Transverse colon (tissue), 4 donors: ENCODE measurements around the gene MINAR1. TPM values are rescaled to one million over a fixed set of nuclear protein-coding genes. Genes with fewer than 3 reads are reported as not detected.

Source experiments
- DNase-seq: peaks from one replicate; pipeline ENCODE4 v3.0.0-alpha.2; 2019
- H3K27ac ChIP-seq, 4 donors: fragments of 200-600 bp; sonication (generic); 2 replicates each; pipeline ENCODE4 v1.5.1; 2016 to 2018; ENCODE audit warnings: inconsistent platforms in 4 of 4
- H3K27me3 ChIP-seq: fragments of 200-600 bp; sonication (generic); 2 replicates; pipeline ENCODE4 v1.5.1; 2017; ENCODE audit warnings: inconsistent platforms
- H3K36me3 ChIP-seq, 4 donors: fragments of 200-600 bp; sonication (generic); 2 replicates each; pipeline ENCODE4 v1.5.1; 2017 to 2019; ENCODE audit warnings: inconsistent platforms in 4 of 4
- H3K4me1 ChIP-seq, 4 donors: fragments of 200-600 bp; sonication (generic); 2 replicates each; pipeline ENCODE4 v1.5.1; 2017 to 2020; ENCODE audit warnings: inconsistent platforms in 4 of 4
- H3K4me3 ChIP-seq, 4 donors: fragments of 200-600 bp; sonication (generic); 1 replicate in 1 of 4; 2 replicates in 3 of 4; pipeline versions ENCODE4 v1.5.1 to v1.6.1; 2017 to 2019; ENCODE audit warnings: inconsistent platforms in 4 of 4
- H3K9me3 ChIP-seq, 2 donors: fragments of 200-600 bp; sonication (generic); 2 replicates each; pipeline ENCODE4 v1.5.1; 2017 to 2019; ENCODE audit warnings: inconsistent platforms in 2 of 2
- EP300 ChIP-seq: sonication (generic); formaldehyde crosslinking; IDR thresholded peaks from one replicate; pipeline ENCODE4 v1.6.1; 2017; ENCODE audit warnings: antibody characterized with exemption, low read depth
- POLR2A ChIP-seq: fragments of 450-650 bp; IDR thresholded peaks from one replicate; pipeline ENCODE4 v1.6.1; 2016; ENCODE audit warnings: antibody characterized with exemption, mild to moderate bottlenecking, moderate library complexity
- POLR2AphosphoS5 ChIP-seq, 3 donors: sonication (generic); formaldehyde crosslinking; IDR thresholded peaks; one replicate each; pipeline ENCODE4 v1.6.1; 2016; ENCODE audit warnings: antibody characterized with exemption in 3 of 3
- WGBS, 2 donors: methylation state at CpG; one replicate each; pipeline ENCODE4 v1.1.5; 2018; ENCODE audit warnings: low coverage in 1 of 2; 5-methylcytosine and 5-hydroxymethylcytosine counted together
- in situ Hi-C, 4 donors: fragments of 200-750 bp; cut with MboI; loops; one replicate each; pipeline versions ENCODE4 v1.15.0 to v1.15.1; 2017; ENCODE audit warnings: low sequenced_read_pairs in 3 of 4, low pct_ligation_motif_present in 1 of 4, low pct_unique_long_range_greater_than_20kb in 1 of 4
- intact Hi-C: fragments of 100-400 bp; cut with DNase I; formaldehyde crosslinking; loops from one replicate; pipeline ENCODE4 v1.15.1; 2023; ENCODE audit warnings: low total_unique reads
- total RNA-seq, 4 donors: library from RNA; depleted of rRNA; stranded (reverse); fragments of >200 nt; gene quantifications; one replicate each; pipeline ENCODE4 v1.1.0, GENCODE V29; 2016
- TF ChIP-seq, protein P1 (sequence below), 5 experiments: fragments of 200-600 bp in 3 of 5; fragments of 450-650 bp in 2 of 5; sonication (generic) in 3 of 5; IDR thresholded peaks; 1 replicate in 2 of 5; 2 replicates in 3 of 5; pipeline ENCODE4 v1.5.1; 2016 to 2017; ENCODE audit warnings: antibody characterized with exemption in 5 of 5, inconsistent platforms in 3 of 5, mild to moderate bottlenecking in 2 of 5, moderate library complexity in 1 of 5

Gene MINAR1
- total RNA-seq, 4 donors from 2014 or later = 0.14 to 1.1 (median 0.40) TPM; not detected in 1

- DNase-seq = no peak
- 85 to 89% methylated on average over 4 to 6 of the region's 6 CpGs for WGBS, 2 donors
- no peak overlapping the region for H3K27ac ChIP-seq
- TF ChIP-seq EP300 = no peak
- TF ChIP-seq POLR2AphosphoS5 (IDR thresholded peaks at IDR 0.05) = no peak
- no peak for TF ChIP-seq POLR2A
- TF ChIP-seq, protein P1, sequence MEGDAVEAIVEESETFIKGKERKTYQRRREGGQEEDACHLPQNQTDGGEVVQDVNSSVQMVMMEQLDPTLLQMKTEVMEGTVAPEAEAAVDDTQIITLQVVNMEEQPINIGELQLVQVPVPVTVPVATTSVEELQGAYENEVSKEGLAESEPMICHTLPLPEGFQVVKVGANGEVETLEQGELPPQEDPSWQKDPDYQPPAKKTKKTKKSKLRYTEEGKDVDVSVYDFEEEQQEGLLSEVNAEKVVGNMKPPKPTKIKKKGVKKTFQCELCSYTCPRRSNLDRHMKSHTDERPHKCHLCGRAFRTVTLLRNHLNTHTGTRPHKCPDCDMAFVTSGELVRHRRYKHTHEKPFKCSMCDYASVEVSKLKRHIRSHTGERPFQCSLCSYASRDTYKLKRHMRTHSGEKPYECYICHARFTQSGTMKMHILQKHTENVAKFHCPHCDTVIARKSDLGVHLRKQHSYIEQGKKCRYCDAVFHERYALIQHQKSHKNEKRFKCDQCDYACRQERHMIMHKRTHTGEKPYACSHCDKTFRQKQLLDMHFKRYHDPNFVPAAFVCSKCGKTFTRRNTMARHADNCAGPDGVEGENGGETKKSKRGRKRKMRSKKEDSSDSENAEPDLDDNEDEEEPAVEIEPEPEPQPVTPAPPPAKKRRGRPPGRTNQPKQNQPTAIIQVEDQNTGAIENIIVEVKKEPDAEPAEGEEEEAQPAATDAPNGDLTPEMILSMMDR (IDR thresholded peaks at IDR 0.05) = no peak
- no peaks in the 10 kb centered on the region for H3K4me1 ChIP-seq
- no peaks in the 10 kb centered on the region for H3K9me3 ChIP-seq
- no peaks in the 10 kb centered on the region for H3K36me3 ChIP-seq
- H3K4me3 ChIP-seq = no peak overlapping the region
- in situ Hi-C loops (no loop called here), intact Hi-C loops (no loop called here)
- no peaks in the 10 kb centered on the region for H3K27me3 ChIP-seq
These were observed 23.8 kb downstream of the MINAR1 start for GRCh38 chr15:79455943-79456342.

DNA sequence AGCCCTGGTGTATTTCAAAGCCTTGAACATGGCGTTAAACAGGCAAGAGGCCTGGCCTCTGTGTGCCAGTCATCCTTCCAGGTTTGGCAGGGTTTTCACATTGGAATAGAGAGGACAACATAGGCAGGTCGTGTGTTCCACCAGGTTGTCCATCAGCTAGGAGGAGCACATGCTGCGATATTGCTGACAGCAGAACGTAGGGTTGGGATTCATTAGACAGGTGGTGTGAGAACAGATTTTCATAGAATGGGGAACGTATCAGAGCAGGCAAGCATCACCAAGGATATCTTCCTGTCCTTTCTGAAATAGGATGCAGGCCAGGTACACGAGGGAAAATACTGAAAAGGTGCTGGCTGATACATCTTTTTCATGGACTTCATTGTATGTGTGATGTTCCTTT, 26.4 kb downstream of the MINAR1 start:
- 70 to 81% methylated on average over 5 to 6 of the region's 6 CpGs for WGBS, 2 donors
- TF ChIP-seq, protein P1 (IDR thresholded peaks at IDR 0.05) = no peak
- TF ChIP-seq POLR2AphosphoS5 (IDR thresholded peaks at IDR 0.05) (no peak), POLR2A (no peak), EP300 (no peak)
- Histone ChIP-seq H3K4me1 (no peaks in the 10 kb centered on the region), H3K27ac (no peak overlapping the region), H3K36me3 (no peaks in the 10 kb centered on the region), H3K9me3 (no peaks in the 10 kb centered on the region), H3K4me3 (no peak overlapping the region), H3K27me3 (no peaks in the 10 kb centered on the region)
- in situ Hi-C loops (no loop called here), intact Hi-C loops (no loop called here)
- DNase-seq = no peak

- Histone ChIP-seq H3K36me3 (no peaks in the 10 kb centered on the region), H3K27me3 (no peaks in the 10 kb centered on the region), H3K27ac (no peak overlapping the region), H3K4me1 (no peaks in the 10 kb centered on the region), H3K9me3 (no peaks in the 10 kb centered on the region), H3K4me3 (no peak overlapping the region)
- no peak for DNase-seq
- 83 to 96% methylated on average over 1 of the region's 1 CpG for WGBS, 2 donors
- in situ Hi-C loops (no loop called here), intact Hi-C loops (no loop called here)
- TF ChIP-seq, protein P1 (IDR thresholded peaks at IDR 0.05) = no peak
- no peak for TF ChIP-seq POLR2AphosphoS5 (IDR thresholded peaks at IDR 0.05)
These were observed 27.5 kb downstream of the MINAR1 start for GRCh38 chr15:79459666-79460065.

- WGBS, 2 donors = 55 to 85% methylated on average over 3 to 18 of the region's 18 CpGs
- Histone ChIP-seq H3K9me3 (no peaks in the 10 kb centered on the region), H3K27me3 (no peaks in the 10 kb centered on the region), H3K27ac (no peak overlapping the region), H3K4me1 (no peaks in the 10 kb centered on the region), H3K36me3 (no peaks in the 10 kb centered on the region), H3K4me3 (no peak overlapping the region)
- intact Hi-C loops = no loop called here
- DNase-seq = no peak
- in situ Hi-C loops = no loop called here
- TF ChIP-seq POLR2A = no peak
- TF ChIP-seq EP300 = no peak
- TF ChIP-seq, protein P1 (IDR thresholded peaks at IDR 0.05) = no peak
- TF ChIP-seq POLR2AphosphoS5 (IDR thresholded peaks at IDR 0.05) = no peak
These were observed 31.1 kb downstream of the MINAR1 start for GRCh38 chr15:79463043-79463780.
